Testis (tissue), 3 donors: ENCODE data around the gene NFIA. TPM values are rescaled to one million over a fixed set of nuclear protein-coding genes. Genes with fewer than 3 reads are reported as not detected.

Source experiments
- DNase-seq: peaks from one replicate; pipeline ENCODE4 v3.0.0-alpha.2; 2019
- H3K27ac ChIP-seq, 2 donors: fragments of 200-600 bp; sonication (generic); one replicate each; pipeline ENCODE4 v1.5.1; 2019
- H3K27me3 ChIP-seq: fragments of 200-600 bp; sonication (generic); one replicate; pipeline ENCODE4 v1.5.1; 2019
- H3K36me3 ChIP-seq: fragments of 200-600 bp; sonication (generic); one replicate; pipeline ENCODE4 v1.5.1; 2017; ENCODE audit warnings: low read depth; ENCODE audit errors: missing control alignments
- H3K4me1 ChIP-seq: fragments of 200-600 bp; sonication (generic); one replicate; pipeline ENCODE4 v1.5.1; 2019
- H3K4me3 ChIP-seq, 2 donors: fragments of 200-600 bp; sonication (generic); one replicate each; pipeline ENCODE4 v1.5.1; 2017 to 2019
- H3K9me3 ChIP-seq: fragments of 200-600 bp; sonication (generic); one replicate; pipeline ENCODE4 v1.5.1; 2017
- CTCF ChIP-seq, 3 experiments: fragments of 450-650 bp in 2 of 3; fragments of 200-600 bp in 1 of 3; sonication (generic) in 1 of 3; IDR thresholded peaks; one replicate each; pipeline ENCODE4 v1.5.1; 2016 to 2019; ENCODE audit warnings: antibody characterized with exemption in 3 of 3, mild to moderate bottlenecking in 2 of 3, moderate library complexity in 1 of 3
- POLR2A ChIP-seq: fragments of 450-650 bp; IDR thresholded peaks from one replicate; pipeline ENCODE4 v1.6.1; 2017; ENCODE audit warnings: antibody characterized with exemption, mild to moderate bottlenecking, moderate library complexity
- WGBS, 2 donors: methylation state at CpG; one replicate each; pipeline ENCODE4 v1.1.5; 2018; 5-methylcytosine and 5-hydroxymethylcytosine counted together
- intact Hi-C: fragments of 100-400 bp; cut with DNase I; formaldehyde crosslinking; loops from one replicate; pipeline ENCODE4 v1.15.1; 2023; ENCODE audit warnings: low total_unique reads
- polyA plus RNA-seq: library from polyadenylated mRNA; stranded (reverse); fragments of 350-450 nt; fragmentation: Illumina TruSeq; extraction: RNeasy Lipid Tissue Mini Kit (QIAGEN cat#74804); gene quantifications from one replicate; pipeline ENCODE4 v1.2.3, GENCODE V29; 2014; ENCODE audit warnings: low read depth, low replicate concordance; ENCODE audit not compliant: insufficient read depth
- total RNA-seq, 2 donors: library from RNA; depleted of rRNA; stranded (reverse); fragments of >200 nt; gene quantifications; one replicate each; pipeline ENCODE4 v1.2.3, GENCODE V29; 2016

The NFIA gene
- total and polyA plus RNA-seq, 3 donors from 2014 or later = 11.6 to 78.9 (median 53.5) TPM

GRCh38 chr1:61374156-61374555 lies 291.8 kb downstream of the NFIA start:
- intact Hi-C loops = no loop called here
- no peaks in the 10 kb centered on the region for H3K36me3 ChIP-seq
- TF ChIP-seq POLR2A = no peak
- no peak for TF ChIP-seq CTCF (IDR thresholded peaks at IDR 0.05)
- no peak overlapping the region for H3K27ac ChIP-seq
- no peak overlapping the region for H3K4me3 ChIP-seq
- no peaks in the 10 kb centered on the region for H3K27me3 ChIP-seq
- 98 to 100% methylated on average over 1 of the region's 1 CpG for WGBS, 2 donors
- no peak for DNase-seq
- H3K9me3 ChIP-seq = no peaks in the 10 kb centered on the region
- no peaks in the 10 kb centered on the region for H3K4me1 ChIP-seq

- H3K9me3 ChIP-seq = no peaks in the 10 kb centered on the region
- H3K27ac ChIP-seq = no peak overlapping the region
- H3K36me3 ChIP-seq = no peaks in the 10 kb centered on the region
- no peaks in the 10 kb centered on the region for H3K27me3 ChIP-seq
- WGBS, 2 donors = 88 to 94% methylated on average over 3 of the region's 3 CpGs
- H3K4me3 ChIP-seq = no peak overlapping the region
- no peak for TF ChIP-seq POLR2A
- no peak for TF ChIP-seq CTCF (IDR thresholded peaks at IDR 0.05)
- no peaks in the 10 kb centered on the region for H3K4me1 ChIP-seq
- DNase-seq = no peak
- intact Hi-C loops = no loop called here
Measured at GRCh38 chr1:61375082-61375880, 292.9 kb downstream of the NFIA start.

- 91 to 95% methylated on average over 2 of the region's 2 CpGs for WGBS, 2 donors
- H3K27me3 ChIP-seq = no peaks in the 10 kb centered on the region
- no peaks in the 10 kb centered on the region for H3K9me3 ChIP-seq
- TF ChIP-seq CTCF (IDR thresholded peaks at IDR 0.05) (no peak), POLR2A (no peak)
- no peak for DNase-seq
- intact Hi-C loops = no loop called here
- H3K27ac ChIP-seq = no peak overlapping the region
- no peaks in the 10 kb centered on the region for H3K4me1 ChIP-seq
- H3K4me3 ChIP-seq = no peak overlapping the region
- H3K36me3 ChIP-seq = no peaks in the 10 kb centered on the region
Measured at GRCh38 chr1:61376151-61376550, 293.8 kb downstream of the NFIA start.

- TF ChIP-seq POLR2A (no peak), CTCF (IDR thresholded peaks at IDR 0.05) (no peak)
- intact Hi-C loops = no loop called here
- Histone ChIP-seq H3K4me3 (no peak overlapping the region), H3K9me3 (no peaks in the 10 kb centered on the region), H3K27me3 (no peaks in the 10 kb centered on the region), H3K4me1 (no peaks in the 10 kb centered on the region), H3K36me3 (no peaks in the 10 kb centered on the region), H3K27ac (no peak overlapping the region)
- no peak for DNase-seq
- 75 to 79% methylated on average over 7 of the region's 7 CpGs for WGBS, 2 donors
Measured at GRCh38 chr1:61377242-61377958, 295.0 kb downstream of the NFIA start.
